Fibroblast of the conjunctiva (primary cell): ENCODE results near the gene BCAS3.
"Not testable (repeated sequence)": the region's sequence is repeated elsewhere in the genome, so short reads cannot be mapped to it uniquely, and the experiment has no call there.

Experiments used
- DNase-seq: peaks from one replicate; pipeline ENCODE4 v3.0.0-alpha.2; 2010; ENCODE audit warnings: low read depth

Gene BCAS3

DNA sequence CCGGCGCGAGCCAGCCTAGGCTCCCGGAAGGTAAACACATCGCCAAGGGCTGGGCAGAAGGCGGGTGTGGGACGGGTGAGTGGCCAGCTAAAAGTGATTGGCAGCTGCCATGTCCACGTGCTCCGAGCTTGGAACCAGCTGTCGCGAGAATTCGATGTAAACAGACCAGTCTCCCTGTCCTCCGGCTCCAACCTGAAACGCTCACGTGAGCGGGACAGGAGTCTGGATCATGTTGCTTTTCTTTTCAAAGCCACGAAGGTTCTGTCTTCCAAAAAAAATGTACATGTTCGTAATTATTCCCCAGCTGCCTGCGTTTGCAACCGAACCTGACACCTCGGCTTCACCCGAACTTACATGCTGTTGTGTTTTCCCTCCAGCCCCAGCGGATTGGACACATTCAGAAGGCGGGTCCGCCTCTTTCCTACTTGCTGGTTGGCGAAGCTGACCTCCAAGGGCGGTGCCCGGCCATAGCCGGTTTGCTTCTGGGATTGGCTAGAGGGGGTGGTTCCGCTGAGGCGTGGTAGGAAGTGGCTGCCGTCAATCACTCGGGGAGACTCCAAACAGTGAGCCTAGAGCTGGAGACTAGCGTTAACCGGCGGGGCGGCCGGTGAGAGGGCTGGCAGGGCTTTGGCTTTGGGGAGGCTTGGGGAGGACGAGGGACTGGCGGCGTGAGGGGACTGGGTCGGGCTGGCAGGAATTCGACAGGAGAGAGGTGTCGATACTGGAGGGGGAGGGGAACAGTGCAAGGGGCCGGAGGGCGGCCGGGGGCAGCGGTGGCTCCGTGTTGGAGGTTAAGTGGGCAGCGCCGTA, at the start of gene BCAS3:
BCAS3 (plus strand) TSS at position 544 of the 810 bp plus-strand sequence.
- DNase-seq, result peak; percentile 98

DNA sequence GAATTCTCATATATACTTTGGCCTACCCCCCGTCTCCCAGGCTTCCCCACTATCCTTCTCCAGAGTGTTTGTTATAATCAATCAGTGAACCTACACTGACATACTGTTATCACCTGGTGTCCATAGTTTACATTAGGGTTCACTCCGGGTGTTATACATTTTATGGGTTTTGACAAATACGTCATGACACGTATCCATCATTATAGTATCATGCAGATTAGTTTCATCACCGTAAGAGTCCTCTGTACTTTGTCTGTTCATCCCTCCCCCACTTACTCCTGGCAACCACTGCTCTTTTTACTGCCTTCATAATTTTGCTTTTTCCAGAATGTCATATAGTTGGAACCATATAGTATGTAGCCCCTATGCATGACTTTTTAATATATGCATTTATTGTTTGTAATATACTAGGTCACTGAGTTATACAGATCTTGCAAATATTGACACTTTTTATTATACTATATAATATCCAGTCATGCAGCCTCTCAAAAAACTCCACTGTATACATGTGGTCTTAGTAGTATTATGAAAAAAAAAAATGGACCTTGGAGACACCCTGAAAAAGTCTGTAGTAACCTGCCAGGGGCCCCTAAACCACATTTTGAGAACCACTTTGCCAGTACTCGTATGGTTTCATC, 49.3 kb upstream of the BCAS3 start:
- no peak for DNase-seq

DNA sequence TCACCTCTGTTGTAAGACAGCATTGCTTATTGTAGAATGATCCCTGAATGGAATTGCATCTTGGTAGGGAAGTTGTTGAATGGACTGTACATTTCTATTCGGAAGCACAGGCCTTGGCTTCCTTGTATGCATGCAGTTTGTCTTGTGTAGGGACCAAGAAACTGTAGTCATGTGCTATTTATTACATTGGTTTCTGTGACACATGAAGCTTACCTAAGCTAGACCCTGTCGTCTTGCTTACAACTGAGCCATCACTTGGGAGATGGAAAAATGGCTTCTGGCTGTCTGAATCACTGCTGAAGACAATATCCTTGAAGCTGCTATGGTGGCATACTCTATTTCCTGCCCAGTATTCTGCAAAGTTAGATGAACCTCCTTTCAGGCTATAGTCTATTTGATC, 48.5 kb upstream of the BCAS3 start:
- DNase-seq, result no peak

DNA sequence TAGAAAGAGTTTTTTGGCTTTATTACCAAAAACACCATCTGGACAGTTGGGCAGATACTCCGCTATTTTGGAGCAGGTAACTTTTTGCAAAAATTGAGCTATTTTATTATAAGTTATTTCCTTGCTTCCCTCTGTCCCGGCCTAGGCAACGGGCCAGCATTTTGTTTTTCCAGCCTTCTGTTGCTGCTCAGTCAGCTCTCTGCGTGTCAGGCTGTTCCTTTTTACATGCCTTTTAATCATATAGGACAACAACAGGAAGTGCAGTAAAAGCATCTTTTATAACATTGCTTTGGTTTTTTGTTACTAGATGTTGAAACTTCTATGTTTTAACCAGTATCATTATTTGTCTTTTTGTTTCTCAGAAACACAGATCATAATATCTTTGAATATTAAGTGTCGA, 47.3 kb upstream of the BCAS3 start:
- DNase-seq, result no peak

- no peak for DNase-seq
Observed at GRCh38 chr17:60631119-60631518, 46.5 kb upstream of the BCAS3 start.

DNA sequence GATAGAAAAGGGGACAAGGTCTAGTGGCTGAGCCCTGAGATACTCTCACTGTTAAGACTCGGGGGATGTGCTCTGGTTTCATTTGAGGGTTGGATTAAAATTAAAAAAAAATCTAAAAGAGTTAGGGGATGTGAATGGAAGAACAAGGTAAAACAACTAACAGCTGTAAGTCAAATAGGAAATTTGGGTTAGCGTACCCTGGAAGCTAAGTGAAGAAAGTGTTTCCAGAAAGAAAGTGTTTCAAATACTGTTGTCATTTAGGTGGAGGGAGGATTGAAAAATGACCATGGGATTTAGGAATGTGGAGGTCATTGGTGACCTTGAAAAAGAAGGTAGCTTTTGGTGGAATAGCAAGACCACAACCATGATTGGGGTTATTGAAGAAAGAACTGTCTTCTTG, 40.0 kb upstream of the BCAS3 start:
- no peak for DNase-seq

DNA sequence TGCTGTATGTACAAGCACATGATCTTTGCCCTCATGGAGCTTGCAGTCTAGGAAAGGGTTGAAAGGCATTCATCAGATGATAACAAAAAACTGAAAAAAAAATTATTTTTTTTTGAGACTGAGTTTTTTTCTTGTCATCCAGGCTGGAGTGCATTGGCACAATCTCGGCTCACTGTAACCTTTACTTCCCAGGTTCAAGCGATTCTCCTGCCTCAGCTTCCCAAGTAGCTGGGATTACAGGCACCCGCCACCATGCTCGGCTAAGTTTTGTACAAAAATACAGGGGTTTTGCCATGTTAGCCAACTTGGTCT, 38.7 kb upstream of the BCAS3 start:
- no peak for DNase-seq

DNA sequence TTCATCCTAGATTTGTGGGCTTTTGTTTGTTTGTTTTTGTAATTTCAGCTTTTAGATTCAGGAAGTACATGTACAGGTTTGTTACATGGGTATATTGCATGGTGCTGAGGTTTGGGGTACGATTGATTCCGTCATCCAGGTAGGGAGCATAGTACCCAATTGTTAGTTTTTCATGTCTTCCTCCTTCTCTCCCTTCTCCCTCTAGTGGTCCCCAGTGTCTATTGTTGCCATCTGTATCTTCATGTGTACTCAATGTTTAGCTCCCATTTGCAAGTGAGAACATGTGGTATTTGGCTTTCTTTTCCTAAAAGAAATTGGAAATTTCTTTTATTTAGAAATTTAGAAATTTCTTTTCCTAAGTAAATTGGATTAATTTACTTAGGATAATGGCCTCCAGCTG, 37.1 kb upstream of the BCAS3 start:
- no peak for DNase-seq

- no peak for DNase-seq
Observed at GRCh38 chr17:60641126-60641525, 36.5 kb upstream of the BCAS3 start.

DNA sequence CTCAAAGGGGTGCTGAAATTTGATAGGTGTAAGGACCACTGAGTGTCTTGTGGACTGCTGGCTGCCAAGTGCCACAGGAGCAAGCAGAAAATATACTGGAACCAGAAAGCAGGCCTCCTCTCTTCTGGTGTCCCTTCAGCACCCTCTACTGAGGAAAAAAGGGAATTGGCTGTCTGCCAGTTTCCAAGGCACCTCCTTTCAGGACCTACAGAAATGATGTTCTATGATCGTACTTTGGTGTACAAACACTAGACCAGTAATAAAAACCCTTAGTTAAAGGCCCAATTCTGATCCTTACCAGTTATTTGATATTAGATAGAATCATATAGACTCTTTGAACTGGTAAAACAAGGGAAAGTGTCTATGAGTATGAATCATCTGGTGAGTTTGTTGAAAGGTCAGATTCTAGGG, 35.8 kb upstream of the BCAS3 start:
- peak; percentile 68 for DNase-seq

GRCh38 chr17:60645918-60646523, 31.6 kb upstream of the BCAS3 start:
- DNase-seq, result no peak

DNA sequence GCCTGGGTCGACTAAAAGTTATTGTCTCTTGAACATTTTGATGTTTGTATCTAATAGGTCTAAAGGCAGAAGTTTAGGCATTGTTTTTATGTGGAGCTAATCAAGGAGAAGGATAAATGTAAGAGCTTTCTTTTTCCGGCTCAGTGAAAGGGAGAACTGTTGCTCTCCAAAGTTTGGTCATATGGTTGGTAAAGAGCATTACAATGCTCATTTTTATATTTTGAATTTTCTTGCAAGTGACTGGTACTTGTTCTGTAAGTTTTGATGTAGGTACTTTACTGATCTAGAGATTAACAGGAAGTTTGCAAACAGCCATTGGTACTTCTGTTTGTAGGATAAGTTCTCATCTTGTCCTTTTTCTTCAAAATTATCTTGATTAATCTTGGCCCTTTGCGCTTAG, 30.9 kb upstream of the BCAS3 start:
- DNase-seq, result no peak

- no peak for DNase-seq
Observed at GRCh38 chr17:60647705-60648104, 29.9 kb upstream of the BCAS3 start.

GRCh38 chr17:60652454-60653247, 25.0 kb upstream of the BCAS3 start:
- DNase-seq, result no peak

DNA sequence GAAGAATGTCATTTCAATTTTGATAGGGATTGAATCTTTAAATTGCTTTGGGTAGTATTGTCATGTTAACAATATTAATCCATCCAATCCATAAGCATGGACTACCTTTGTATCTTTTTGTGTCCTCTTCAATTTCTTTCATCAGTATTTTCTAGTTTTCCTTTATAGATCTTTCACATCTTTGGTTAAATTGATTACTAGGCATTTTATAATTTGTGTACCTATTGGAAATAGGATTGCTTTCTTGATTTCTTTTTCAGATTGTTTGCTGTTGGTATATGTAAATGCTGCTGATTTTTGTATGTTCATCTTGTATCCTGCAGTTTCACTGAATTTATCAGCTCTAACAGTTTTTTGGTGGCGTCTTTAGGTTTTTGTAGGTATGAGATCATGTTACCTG, 24.1 kb upstream of the BCAS3 start:
- no peak for DNase-seq

GRCh38 chr17:60656499-60656898, 21.2 kb upstream of the BCAS3 start:
- DNase-seq, result no peak

- DNase-seq, result no peak
Observed at GRCh38 chr17:60659156-60659555, 18.5 kb upstream of the BCAS3 start.

GRCh38 chr17:60661489-60661888, 16.2 kb upstream of the BCAS3 start:
- no peak for DNase-seq

DNA sequence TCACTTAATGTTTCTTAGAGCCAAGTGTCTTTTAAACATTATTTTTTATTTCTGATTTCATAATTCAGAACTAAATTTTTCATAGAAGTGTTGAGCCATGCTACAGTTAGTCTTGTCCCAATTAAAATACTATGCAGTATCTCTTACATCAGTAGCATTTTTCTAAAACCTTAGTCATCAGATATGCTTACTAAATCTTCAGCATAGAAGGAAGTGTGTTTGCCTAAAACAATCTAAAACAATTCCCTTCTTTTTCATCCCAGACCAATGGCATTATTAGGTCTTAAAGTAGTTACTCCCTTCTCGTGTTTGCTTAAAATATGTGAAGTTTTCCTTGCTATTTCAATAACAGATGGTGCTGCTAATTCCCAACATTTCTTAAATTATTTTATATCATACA, 13.6 kb upstream of the BCAS3 start:
- DNase-seq, result no peak

DNA sequence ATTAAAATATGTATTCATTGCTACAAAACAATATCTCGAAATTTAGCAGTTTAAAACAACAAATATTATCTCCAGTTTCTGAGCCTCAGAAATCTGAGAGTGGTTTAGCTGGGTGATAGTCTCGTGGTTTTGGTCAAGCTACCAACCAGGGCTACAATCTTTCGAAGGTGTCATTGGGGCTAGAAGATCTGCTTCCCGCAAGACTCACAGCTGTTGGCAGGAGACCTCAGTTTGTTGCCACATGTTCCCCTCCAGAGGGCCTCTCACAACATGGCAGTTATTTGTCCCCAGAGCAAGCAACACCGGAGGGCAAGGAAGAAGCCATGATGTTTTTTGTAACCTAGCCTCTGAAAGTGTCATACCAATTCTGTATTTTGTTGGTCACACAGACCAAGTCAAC, 12.0 kb upstream of the BCAS3 start:
- no peak for DNase-seq

DNA sequence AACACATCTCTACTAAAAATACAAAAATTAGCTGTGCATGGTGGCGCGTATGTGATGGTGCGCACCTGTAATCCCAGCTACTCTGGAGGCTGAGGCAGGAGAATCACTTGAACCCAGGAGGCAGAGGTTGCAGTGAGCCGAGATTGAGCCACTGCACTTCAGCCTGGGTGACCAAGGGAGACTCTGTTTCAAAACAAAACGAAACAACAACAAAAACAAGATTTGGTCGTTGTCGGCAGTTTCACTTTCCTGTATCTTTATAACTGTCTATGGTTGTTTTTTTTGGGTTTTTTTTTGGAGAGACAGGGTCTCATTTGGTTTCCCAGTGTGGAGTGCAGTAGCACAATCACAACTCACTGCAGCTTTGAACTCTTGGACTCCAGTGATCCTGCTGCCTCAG, 8.9 kb upstream of the BCAS3 start:
- DNase-seq, result not testable (repeated sequence)

GRCh38 chr17:60671482-60671881, 6.2 kb upstream of the BCAS3 start:
- no peak for DNase-seq

DNA sequence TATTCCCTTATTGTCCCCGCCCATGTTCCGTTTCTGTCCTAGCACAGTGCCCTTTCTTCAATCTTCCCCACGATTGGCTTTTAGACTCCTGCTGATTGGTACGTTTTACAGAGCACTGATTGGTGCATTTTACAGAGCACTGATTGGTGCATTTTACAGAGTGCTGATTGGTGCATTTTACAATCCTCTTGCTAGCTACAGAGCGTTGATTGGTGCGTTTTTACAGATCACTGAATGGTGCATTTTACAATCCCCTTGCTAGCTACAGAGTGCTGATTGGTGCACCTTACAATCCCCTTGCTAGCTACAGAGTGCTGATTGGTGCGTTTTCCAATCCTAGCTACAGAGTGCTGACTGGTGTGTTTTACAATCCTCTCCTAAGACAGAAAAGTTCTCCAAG, 3.0 kb upstream of the BCAS3 start:
- not testable (repeated sequence) for DNase-seq
